Liver (tissue), 9 donors: ENCODE results near the gene MRPL27. TPM values are rescaled to one million over a fixed set of nuclear protein-coding genes. Genes with fewer than 3 reads are reported as not detected.

Source experiments
- DNase-seq: peaks from one replicate; pipeline ENCODE4 v3.0.0-alpha.2; 2017; ENCODE audit warnings: low spot score
- H3K27ac ChIP-seq, 2 donors: one replicate each; pipeline ENCODE4 v1.7.0; 2013; ENCODE audit warnings: inconsistent platforms in 2 of 2, low read length in 2 of 2, control low read depth in 1 of 2, low read depth in 1 of 2, mild to moderate bottlenecking in 1 of 2
- H3K27me3 ChIP-seq, 4 donors: one replicate each; pipeline versions ENCODE4 v1.6.1 to v1.7.0; 2013; ENCODE audit warnings: low read length in 3 of 4, inconsistent platforms in 1 of 4, mild to moderate bottlenecking in 1 of 4, moderate library complexity in 1 of 4; ENCODE audit not compliant: control insufficient read depth in 4 of 4, insufficient read depth in 4 of 4
- H3K36me3 ChIP-seq, 4 donors: one replicate each; pipeline versions ENCODE4 v1.6.1 to v1.7.0; 2013; ENCODE audit warnings: low read length in 3 of 4, mild to moderate bottlenecking in 3 of 4, low read depth in 1 of 4, moderate library complexity in 1 of 4; ENCODE audit not compliant: control insufficient read depth in 4 of 4, insufficient read depth in 3 of 4
- H3K4me1 ChIP-seq, 4 donors: one replicate each; pipeline versions ENCODE4 v1.6.1 to v1.7.0; 2013; ENCODE audit warnings: low read length in 3 of 4, mild to moderate bottlenecking in 3 of 4, moderate library complexity in 1 of 4; ENCODE audit not compliant: control insufficient read depth in 4 of 4, insufficient read depth in 4 of 4
- H3K4me3 ChIP-seq, 3 donors: one replicate each; pipeline versions ENCODE4 v1.6.1 to v1.7.0; 2013; ENCODE audit warnings: low read length in 3 of 3, control low read depth in 1 of 3, low read depth in 1 of 3, mild to moderate bottlenecking in 1 of 3
- H3K9ac ChIP-seq, 2 donors: one replicate each; pipeline ENCODE4 v1.7.0; 2013; ENCODE audit warnings: low read length in 2 of 2, mild to moderate bottlenecking in 2 of 2, moderate library complexity in 2 of 2, control low read depth in 1 of 2, low read depth in 1 of 2
- H3K9me3 ChIP-seq, 4 donors: one replicate each; pipeline versions ENCODE4 v1.6.1 to v1.7.0; 2013; ENCODE audit warnings: low read length in 3 of 4; ENCODE audit not compliant: control insufficient read depth in 4 of 4
- EGR1 ChIP-seq, 2 donors: IDR thresholded peaks; 2 replicates each; pipeline ENCODE4 v1.6.1; 2016 to 2018; ENCODE audit warnings: antibody characterized with exemption in 2 of 2, low read depth in 2 of 2
- FOXA1 ChIP-seq: IDR thresholded peaks from 2 replicates; pipeline ENCODE4 v1.6.1; 2016; ENCODE audit warnings: antibody characterized with exemption
- FOXA2 ChIP-seq: IDR thresholded peaks from 2 replicates; pipeline ENCODE4 v1.6.1; 2016; ENCODE audit warnings: antibody characterized with exemption
- GABPA ChIP-seq, 2 donors: IDR thresholded peaks in 1 of 2; conservative IDR thresholded peaks in 1 of 2; 2 replicates each; pipeline ENCODE4 v1.6.1; 2016; ENCODE audit warnings: antibody characterized with exemption in 2 of 2, mild to moderate bottlenecking in 1 of 2, moderate library complexity in 1 of 2
- HNF4A ChIP-seq, 2 donors: conservative IDR thresholded peaks; 2 replicates each; pipeline ENCODE4 v1.6.1; 2016; ENCODE audit warnings: antibody characterized with exemption in 2 of 2, mild to moderate bottlenecking in 2 of 2
- HNF4G ChIP-seq: IDR thresholded peaks from 2 replicates; pipeline ENCODE4 v1.6.1; 2016; ENCODE audit warnings: antibody characterized with exemption
- JUND ChIP-seq, 2 donors: IDR thresholded peaks; 2 replicates each; pipeline ENCODE4 v1.6.1; 2016; ENCODE audit warnings: antibody characterized with exemption in 2 of 2
- RAD21 ChIP-seq, 2 donors: IDR thresholded peaks; 2 replicates each; pipeline ENCODE4 v1.6.1; 2016; ENCODE audit warnings: antibody characterized with exemption in 2 of 2, mild to moderate bottlenecking in 2 of 2
- RXRA ChIP-seq, 2 donors: IDR thresholded peaks; 2 replicates each; pipeline ENCODE4 v1.6.1; 2017 to 2018; ENCODE audit warnings: antibody characterized with exemption in 2 of 2, mild to moderate bottlenecking in 1 of 2
- SP1 ChIP-seq: IDR thresholded peaks from 2 replicates; pipeline ENCODE4 v1.6.1; 2018; ENCODE audit warnings: antibody characterized with exemption, mild to moderate bottlenecking
- TAF1 ChIP-seq: conservative IDR thresholded peaks from 2 replicates; pipeline ENCODE4 v1.6.1; 2016; ENCODE audit warnings: antibody characterized with exemption, mild to moderate bottlenecking
- WGBS: extraction: QIAGEN DNeasy Blood & Tissue Kit; methylation state at CpG from one replicate; pipeline ENCODE4 v1.1.7; 2013; 5-methylcytosine and 5-hydroxymethylcytosine counted together
- polyA plus RNA-seq, 2 donors: library from polyadenylated mRNA; stranded (reverse) in 1 of 2; unstranded in 1 of 2; fragments of 200-250 nt in 1 of 2; fragments of >200 nt in 1 of 2; fragmentation: Nextera tagmentation in 1 of 2; extraction: Ambion mirVana in 1 of 2; gene quantifications; one replicate each; pipeline versions ENCODE4 v1.2.1 to v1.2.3, GENCODE V29; 2013 to 2015
- total RNA-seq, 2 donors: library from RNA; depleted of rRNA; stranded (reverse); fragments of >200 nt; gene quantifications; one replicate each; pipeline ENCODE4 v1.2.3, GENCODE V29; 2014
- TF ChIP-seq, protein P1 (sequence below): IDR thresholded peaks from 2 replicates; pipeline ENCODE4 v1.6.1; 2016; ENCODE audit warnings: antibody characterized with exemption
- TF ChIP-seq, protein P2 (sequence below): fragments of 150-350 bp; IDR thresholded peaks from 2 replicates; pipeline ENCODE4 v1.5.1; 2017; ENCODE audit warnings: improper control_type of control experiment, low read depth, low read length; ENCODE audit not compliant: missing input control
- TF ChIP-seq, protein P3 (sequence below): IDR thresholded peaks from 2 replicates; pipeline ENCODE4 v1.6.1; 2016; ENCODE audit warnings: antibody characterized with exemption
- TF ChIP-seq, protein P4 (sequence below): IDR thresholded peaks from 2 replicates; pipeline ENCODE4 v1.6.1; 2016; ENCODE audit warnings: antibody characterized with exemption
- TF ChIP-seq, protein P5 (sequence below): IDR thresholded peaks from 2 replicates; pipeline ENCODE4 v1.6.1; 2016; ENCODE audit warnings: antibody characterized with exemption, mild to moderate bottlenecking
- donor health status: healthy.
- donor health status: healthy.
- donor health status: healthy.
- donor health status: healthy.
- donor health status: healthy.

The MRPL27 gene
- total and polyA plus RNA-seq, 4 donors: 25.9 to 87.1 (median 53.5) TPM

DNA sequence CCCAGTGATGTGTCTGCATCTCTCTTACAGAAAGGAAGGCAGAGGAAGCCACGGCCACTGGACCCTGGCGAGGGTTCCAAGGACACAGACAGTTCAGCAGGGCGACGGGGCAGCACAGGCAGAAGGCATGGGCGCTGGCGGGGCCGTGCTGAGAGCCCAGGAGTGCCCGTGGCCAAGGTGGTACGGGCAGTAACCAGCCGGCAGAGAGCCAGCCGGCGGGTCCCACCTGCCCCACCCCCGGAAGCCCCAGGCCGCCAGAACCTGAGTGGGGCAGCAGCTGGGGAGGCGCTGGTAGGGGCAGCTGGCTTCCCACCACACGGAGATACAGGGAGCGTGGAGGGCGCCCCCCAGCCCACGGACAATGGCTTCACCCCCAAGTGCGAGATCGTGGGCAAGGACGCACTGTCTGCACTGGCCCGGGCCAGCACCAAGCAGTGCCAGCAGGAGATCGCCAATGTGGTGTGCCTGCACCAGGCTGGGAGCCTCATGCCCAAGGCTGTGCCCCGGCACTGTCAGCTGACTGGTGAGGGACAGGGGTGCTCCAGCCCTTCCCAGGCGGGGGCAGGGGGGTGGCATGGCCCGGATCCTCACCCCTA lies 19.3 kb downstream of the MRPL27 start:
- no peak for DNase-seq
- 96% methylated on average over 27 of the region's 27 CpGs for WGBS
- peaks cover 1 to 36% (median 13%) of the 10 kb centered on the region in 4 donors for H3K36me3 ChIP-seq

More for the DNA sequence above, 19.3 kb downstream of the MRPL27 start:
- H3K27ac ChIP-seq: no peak overlapping the region
- no peak for TF ChIP-seq RAD21 (IDR thresholded peaks at IDR 0.05)
- TF ChIP-seq, protein P1, sequence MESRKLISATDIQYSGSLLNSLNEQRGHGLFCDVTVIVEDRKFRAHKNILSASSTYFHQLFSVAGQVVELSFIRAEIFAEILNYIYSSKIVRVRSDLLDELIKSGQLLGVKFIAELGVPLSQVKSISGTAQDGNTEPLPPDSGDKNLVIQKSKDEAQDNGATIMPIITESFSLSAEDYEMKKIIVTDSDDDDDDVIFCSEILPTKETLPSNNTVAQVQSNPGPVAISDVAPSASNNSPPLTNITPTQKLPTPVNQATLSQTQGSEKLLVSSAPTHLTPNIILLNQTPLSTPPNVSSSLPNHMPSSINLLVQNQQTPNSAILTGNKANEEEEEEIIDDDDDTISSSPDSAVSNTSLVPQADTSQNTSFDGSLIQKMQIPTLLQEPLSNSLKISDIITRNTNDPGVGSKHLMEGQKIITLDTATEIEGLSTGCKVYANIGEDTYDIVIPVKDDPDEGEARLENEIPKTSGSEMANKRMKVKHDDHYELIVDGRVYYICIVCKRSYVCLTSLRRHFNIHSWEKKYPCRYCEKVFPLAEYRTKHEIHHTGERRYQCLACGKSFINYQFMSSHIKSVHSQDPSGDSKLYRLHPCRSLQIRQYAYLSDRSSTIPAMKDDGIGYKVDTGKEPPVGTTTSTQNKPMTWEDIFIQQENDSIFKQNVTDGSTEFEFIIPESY: no peak
- no peak for TF ChIP-seq HNF4A (conservative IDR thresholded peaks at IDR 0.05)
- no peak for TF ChIP-seq RXRA (IDR thresholded peaks at IDR 0.05)
- TF ChIP-seq EGR1 (IDR thresholded peaks at IDR 0.05; ENCODE audit: low read depth in 2 of 2): no peak
- TF ChIP-seq, protein P2, sequence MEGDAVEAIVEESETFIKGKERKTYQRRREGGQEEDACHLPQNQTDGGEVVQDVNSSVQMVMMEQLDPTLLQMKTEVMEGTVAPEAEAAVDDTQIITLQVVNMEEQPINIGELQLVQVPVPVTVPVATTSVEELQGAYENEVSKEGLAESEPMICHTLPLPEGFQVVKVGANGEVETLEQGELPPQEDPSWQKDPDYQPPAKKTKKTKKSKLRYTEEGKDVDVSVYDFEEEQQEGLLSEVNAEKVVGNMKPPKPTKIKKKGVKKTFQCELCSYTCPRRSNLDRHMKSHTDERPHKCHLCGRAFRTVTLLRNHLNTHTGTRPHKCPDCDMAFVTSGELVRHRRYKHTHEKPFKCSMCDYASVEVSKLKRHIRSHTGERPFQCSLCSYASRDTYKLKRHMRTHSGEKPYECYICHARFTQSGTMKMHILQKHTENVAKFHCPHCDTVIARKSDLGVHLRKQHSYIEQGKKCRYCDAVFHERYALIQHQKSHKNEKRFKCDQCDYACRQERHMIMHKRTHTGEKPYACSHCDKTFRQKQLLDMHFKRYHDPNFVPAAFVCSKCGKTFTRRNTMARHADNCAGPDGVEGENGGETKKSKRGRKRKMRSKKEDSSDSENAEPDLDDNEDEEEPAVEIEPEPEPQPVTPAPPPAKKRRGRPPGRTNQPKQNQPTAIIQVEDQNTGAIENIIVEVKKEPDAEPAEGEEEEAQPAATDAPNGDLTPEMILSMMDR: no peak
- TF ChIP-seq FOXA2: no peak
- TF ChIP-seq GABPA (IDR thresholded peaks at IDR 0.05 in 1 of 2, conservative IDR thresholded peaks at IDR 0.05 in 1 of 2): no peak
- TF ChIP-seq JUND (IDR thresholded peaks at IDR 0.05): no peak
- no peak for TF ChIP-seq HNF4G
- TF ChIP-seq, protein P3, sequence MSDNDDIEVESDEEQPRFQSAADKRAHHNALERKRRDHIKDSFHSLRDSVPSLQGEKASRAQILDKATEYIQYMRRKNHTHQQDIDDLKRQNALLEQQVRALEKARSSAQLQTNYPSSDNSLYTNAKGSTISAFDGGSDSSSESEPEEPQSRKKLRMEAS: no peak
- TF ChIP-seq, protein P4, sequence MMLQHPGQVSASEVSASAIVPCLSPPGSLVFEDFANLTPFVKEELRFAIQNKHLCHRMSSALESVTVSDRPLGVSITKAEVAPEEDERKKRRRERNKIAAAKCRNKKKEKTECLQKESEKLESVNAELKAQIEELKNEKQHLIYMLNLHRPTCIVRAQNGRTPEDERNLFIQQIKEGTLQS: no peak
- TF ChIP-seq FOXA1: no peak
- TF ChIP-seq, protein P5, sequence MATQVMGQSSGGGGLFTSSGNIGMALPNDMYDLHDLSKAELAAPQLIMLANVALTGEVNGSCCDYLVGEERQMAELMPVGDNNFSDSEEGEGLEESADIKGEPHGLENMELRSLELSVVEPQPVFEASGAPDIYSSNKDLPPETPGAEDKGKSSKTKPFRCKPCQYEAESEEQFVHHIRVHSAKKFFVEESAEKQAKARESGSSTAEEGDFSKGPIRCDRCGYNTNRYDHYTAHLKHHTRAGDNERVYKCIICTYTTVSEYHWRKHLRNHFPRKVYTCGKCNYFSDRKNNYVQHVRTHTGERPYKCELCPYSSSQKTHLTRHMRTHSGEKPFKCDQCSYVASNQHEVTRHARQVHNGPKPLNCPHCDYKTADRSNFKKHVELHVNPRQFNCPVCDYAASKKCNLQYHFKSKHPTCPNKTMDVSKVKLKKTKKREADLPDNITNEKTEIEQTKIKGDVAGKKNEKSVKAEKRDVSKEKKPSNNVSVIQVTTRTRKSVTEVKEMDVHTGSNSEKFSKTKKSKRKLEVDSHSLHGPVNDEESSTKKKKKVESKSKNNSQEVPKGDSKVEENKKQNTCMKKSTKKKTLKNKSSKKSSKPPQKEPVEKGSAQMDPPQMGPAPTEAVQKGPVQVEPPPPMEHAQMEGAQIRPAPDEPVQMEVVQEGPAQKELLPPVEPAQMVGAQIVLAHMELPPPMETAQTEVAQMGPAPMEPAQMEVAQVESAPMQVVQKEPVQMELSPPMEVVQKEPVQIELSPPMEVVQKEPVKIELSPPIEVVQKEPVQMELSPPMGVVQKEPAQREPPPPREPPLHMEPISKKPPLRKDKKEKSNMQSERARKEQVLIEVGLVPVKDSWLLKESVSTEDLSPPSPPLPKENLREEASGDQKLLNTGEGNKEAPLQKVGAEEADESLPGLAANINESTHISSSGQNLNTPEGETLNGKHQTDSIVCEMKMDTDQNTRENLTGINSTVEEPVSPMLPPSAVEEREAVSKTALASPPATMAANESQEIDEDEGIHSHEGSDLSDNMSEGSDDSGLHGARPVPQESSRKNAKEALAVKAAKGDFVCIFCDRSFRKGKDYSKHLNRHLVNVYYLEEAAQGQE: no peak
- no peak for TF ChIP-seq TAF1
- no peak for TF ChIP-seq SP1
- H3K9me3 ChIP-seq: no peaks in the 10 kb centered on the region
- H3K9ac ChIP-seq: no peak overlapping the region
- peaks cover 0 to under 1% (median 0%) of the 10 kb centered on the region in 4 donors for H3K4me1 ChIP-seq
- no peaks in the 10 kb centered on the region for H3K27me3 ChIP-seq
- H3K4me3 ChIP-seq: no peak overlapping the region
